GM12878 (cell line): ENCODE data around the gene NEGR1. TPM values are rescaled to one million over a fixed set of nuclear protein-coding genes. Genes with fewer than 3 reads are reported as not detected.

Experiments used
- ATAC-seq: fragments of 200-7000 bp; cut with Tn5 transposase; 3 replicates; pipeline ENCODE4 v1.9.1; 2020; ENCODE audit warnings: mild to moderate bottlenecking, moderate library complexity
- BruUV-seq: library from RNA; stranded (reverse); fragments of 400-500 nt; replicated peaks from 2 replicates; lab custom pipeline; 2021; lab: Mats Ljungman, UMichigan
- CTCF ChIA-PET: fragments of 300-600 bp; sonication (Branson Sonifier 250); formaldehyde crosslinking; extraction: SDS; loops from one replicate; lab custom pipeline; 2021; ENCODE audit warnings: inconsistent platforms; lab: Yijun Ruan, JAX
- POLR2A ChIA-PET: fragments of 350-600 bp; formaldehyde crosslinking; extraction: SDS; loops from one replicate; lab custom pipeline; 2021; ENCODE audit warnings: inconsistent platforms; lab: Charles Lee
- RAD21 ChIA-PET: fragments of 300-600 bp; sonication (Branson Sonifier 250); formaldehyde crosslinking; loops from one replicate; lab custom pipeline; 2023; ENCODE audit warnings: antibody characterized with exemption; ENCODE audit not compliant: unreplicated experiment; lab: Charles Lee
- SMC1A ChIA-PET: fragments of 300-600 bp; sonication (Branson Sonifier 250); formaldehyde crosslinking; loops from one replicate; lab custom pipeline; 2023; ENCODE audit not compliant: unreplicated experiment, uncharacterized antibody; lab: Charles Lee
- DNase-seq: peaks from one replicate; pipeline ENCODE4 v3.0.0-alpha.2; 2011; ENCODE audit warnings: low read depth, low spot score
- FAIRE-seq: peaks from 3 replicates; lab custom pipeline; 2011; peaks lifted over from hg19 to GRCh38; lab: Jason Lieb, UNC
- H2AFZ ChIP-seq: 2 replicates; pipeline ENCODE4 v1.6.0; 2011; ENCODE audit warnings: low read depth, low read length, control low read depth; ENCODE audit not compliant: control insufficient read depth
- H3K27ac ChIP-seq: 2 replicates; pipeline ENCODE4 v1.5.1; 2011; ENCODE audit warnings: control low read depth; ENCODE audit not compliant: control insufficient read depth, insufficient read depth
- H3K27me3 ChIP-seq, 2 experiments: replicated peaks in 1 of 2; 2 replicates each; pipeline versions ENCODE4 v1.6.0 to v1.6.1; 2011; ENCODE audit warnings: low read length in 1 of 2; ENCODE audit not compliant: control insufficient read depth in 2 of 2, insufficient read depth in 2 of 2
- H3K36me3 ChIP-seq, 2 experiments: 2 replicates each; pipeline ENCODE4 v1.5.1; 2011; ENCODE audit warnings: low read length in 1 of 2; ENCODE audit not compliant: control insufficient read depth in 2 of 2, insufficient read depth in 2 of 2
- H3K4me1 ChIP-seq: 2 replicates; pipeline ENCODE4 v1.6.1; 2011; ENCODE audit warnings: mild to moderate bottlenecking, low read length, moderate library complexity, mixed read lengths; ENCODE audit not compliant: control insufficient read depth, insufficient read depth
- H3K4me2 ChIP-seq: 2 replicates; pipeline ENCODE4 v1.6.0; 2011; ENCODE audit warnings: control low read depth; ENCODE audit not compliant: control insufficient read depth, insufficient read depth
- H3K4me3 ChIP-seq: fragments of 200-600 bp; sonication (generic); 2 replicates; pipeline ENCODE4 v1.5.1; 2016
- H3K79me2 ChIP-seq: 2 replicates; pipeline ENCODE4 v1.6.0; 2011; ENCODE audit warnings: low read length; ENCODE audit not compliant: control insufficient read depth, insufficient read depth
- H3K9ac ChIP-seq: 2 replicates; pipeline ENCODE4 v1.8.0; 2011; ENCODE audit warnings: low read length, control low read depth, mixed read lengths; ENCODE audit not compliant: control insufficient read depth, insufficient read depth
- H3K9me3 ChIP-seq: replicated peaks from 3 replicates; pipeline ENCODE4 v1.5.1; 2011; ENCODE audit warnings: mild to moderate bottlenecking, low read length; ENCODE audit not compliant: control insufficient read depth, insufficient read depth
- H4K20me1 ChIP-seq: 2 replicates; pipeline ENCODE4 v1.6.0; 2011; ENCODE audit not compliant: control insufficient read depth, insufficient read depth
- CBX5 ChIP-seq: sonication (generic); IDR thresholded peaks from 2 replicates; pipeline ENCODE4 v1.6.1; 2016; ENCODE audit warnings: low read depth, moderate library complexity, mild to moderate bottlenecking, inconsistent platforms
- DPF2 ChIP-seq: fragments of 450-650 bp; IDR thresholded peaks from 2 replicates; pipeline ENCODE4 v1.6.1; 2017; ENCODE audit warnings: mild to moderate bottlenecking
- EP300 ChIP-seq, 2 experiments: fragments of 150-350 bp in 1 of 2; IDR thresholded peaks; 2 replicates each; pipeline ENCODE4 v1.6.1; 2011 to 2012; ENCODE audit warnings: low read depth in 2 of 2, low read length in 2 of 2, borderline replicate concordance in 1 of 2, improper control_type of control experiment in 1 of 2, inconsistent platforms in 1 of 2; ENCODE audit not compliant: control insufficient read depth in 1 of 2
- MEF2A ChIP-seq: IDR thresholded peaks from 2 replicates; pipeline ENCODE4 v1.6.1; 2011; ENCODE audit warnings: low read depth, mild to moderate bottlenecking, low read length, moderate library complexity; ENCODE audit not compliant: insufficient read depth
- MXI1 ChIP-seq: fragments of 150-350 bp; IDR thresholded peaks from 2 replicates; pipeline ENCODE4 v1.6.1; 2011; ENCODE audit warnings: low read depth, mild to moderate bottlenecking, inconsistent platforms, low read length, improper control_type of control experiment
- TCF3 ChIP-seq: IDR thresholded peaks from 2 replicates; pipeline ENCODE4 v1.6.1; 2012; ENCODE audit warnings: low read depth, mild to moderate bottlenecking, low read length, borderline replicate concordance; ENCODE audit not compliant: insufficient read depth
- WGBS: methylation state at CpG from one replicate; pipeline ENCODE4 v1.1.6; 2016; ENCODE audit warnings: low lambda C conversion rate; ENCODE audit not compliant: insufficient replicate concordance, insufficient coverage; ENCODE audit errors: missing lambda C conversion rate; 5-methylcytosine and 5-hydroxymethylcytosine counted together
- in situ Hi-C: fragments of 300-500 bp; cut with MboI; formaldehyde crosslinking; loops from 9 replicates; pipeline ENCODE4 v1.14.3; 2018; ENCODE audit warnings: mixed read lengths
- intact Hi-C: fragments of 100-400 bp; cut with micrococcal nuclease; formaldehyde crosslinking; loops from one replicate; pipeline ENCODE4 v1.14.2; 2022; ENCODE audit not compliant: unreplicated experiment
- polyA plus RNA-seq, 11 experiments: library from polyadenylated mRNA; depleted of rRNA in 4 of 11; unstranded in 6 of 11; stranded (reverse) in 5 of 11; fragments of >200 nt; fragmentation: Nextera tagmentation in 4 of 11; fragmentation: Illumina TruSeq in 1 of 11; extraction: Ambion mirVana in 4 of 11; extraction: Trizol in 1 of 11; gene quantifications; 1 replicate in 1 of 11; 2 replicates in 10 of 11; pipeline versions ENCODE4 v1.2.1 to v1.2.3, GENCODE V29; 2011 to 2016; ENCODE audit warnings: inconsistent platforms in 2 of 11, missing spikeins in 2 of 11, low read depth in 1 of 11
- total RNA-seq, 4 experiments: library from RNA; depleted of rRNA in 3 of 4; stranded (reverse); fragments of >200 nt in 3 of 4; fragmentation: Illumina TruSeq in 1 of 4; extraction: Trizol in 1 of 4; gene quantifications; 2 replicates each; pipeline versions ENCODE4 v1.2.1 to v1.2.3, GENCODE V29; 2013 to 2021
- TF ChIP-seq, protein P1 (sequence below): fragments of 450-650 bp; IDR thresholded peaks from 2 replicates; pipeline ENCODE4 v1.6.1; 2017; ENCODE audit warnings: mild to moderate bottlenecking

NEGR1 gene
- total and polyA plus RNA-seq, 10 of the 15 experiments (the other 5 are each of a cell fraction or from before 2014, with no cell fraction given) = under 0.01 to 0.03 (median 0.01) TPM; not detected in 7

DNA sequence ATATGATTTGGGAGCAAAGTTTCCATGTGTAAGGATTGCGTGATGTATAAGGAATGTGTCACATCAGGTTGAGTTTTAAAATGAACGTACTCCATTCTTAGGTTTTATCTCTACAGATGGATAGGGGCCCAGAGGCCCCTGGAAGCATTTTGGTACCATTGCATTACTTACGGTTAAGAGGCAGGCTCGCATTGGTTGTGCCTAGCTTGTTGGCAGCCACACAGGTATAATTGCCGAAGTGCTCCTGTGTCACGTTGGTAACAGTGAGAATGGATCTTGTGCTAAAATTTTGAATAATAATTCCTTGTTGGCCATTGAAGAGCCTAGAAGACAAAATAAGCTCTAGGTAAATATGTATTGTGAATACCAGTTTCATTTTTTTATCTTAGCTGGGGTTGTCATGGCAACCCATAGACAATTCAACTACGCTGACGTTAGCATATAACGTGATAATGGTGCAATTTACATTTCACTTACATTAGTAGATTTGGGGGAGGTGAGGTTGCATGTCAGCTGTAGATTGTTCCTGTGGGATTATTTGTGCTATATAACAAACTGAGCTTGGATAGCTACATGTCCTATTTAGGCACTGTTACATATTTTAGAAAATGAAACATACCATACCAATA, 689.6 kb downstream of the NEGR1 start:
- BruUV-seq = no TSS peak
- POLR2A ChIA-PET = no interaction called here
- H3K79me2 ChIP-seq = no peaks in the 10 kb centered on the region
- TF ChIP-seq MEF2A = no peak
- TF ChIP-seq MXI1 = no peak
- TF ChIP-seq, protein P1, sequence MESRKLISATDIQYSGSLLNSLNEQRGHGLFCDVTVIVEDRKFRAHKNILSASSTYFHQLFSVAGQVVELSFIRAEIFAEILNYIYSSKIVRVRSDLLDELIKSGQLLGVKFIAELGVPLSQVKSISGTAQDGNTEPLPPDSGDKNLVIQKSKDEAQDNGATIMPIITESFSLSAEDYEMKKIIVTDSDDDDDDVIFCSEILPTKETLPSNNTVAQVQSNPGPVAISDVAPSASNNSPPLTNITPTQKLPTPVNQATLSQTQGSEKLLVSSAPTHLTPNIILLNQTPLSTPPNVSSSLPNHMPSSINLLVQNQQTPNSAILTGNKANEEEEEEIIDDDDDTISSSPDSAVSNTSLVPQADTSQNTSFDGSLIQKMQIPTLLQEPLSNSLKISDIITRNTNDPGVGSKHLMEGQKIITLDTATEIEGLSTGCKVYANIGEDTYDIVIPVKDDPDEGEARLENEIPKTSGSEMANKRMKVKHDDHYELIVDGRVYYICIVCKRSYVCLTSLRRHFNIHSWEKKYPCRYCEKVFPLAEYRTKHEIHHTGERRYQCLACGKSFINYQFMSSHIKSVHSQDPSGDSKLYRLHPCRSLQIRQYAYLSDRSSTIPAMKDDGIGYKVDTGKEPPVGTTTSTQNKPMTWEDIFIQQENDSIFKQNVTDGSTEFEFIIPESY = no peak
- no peak for TF ChIP-seq DPF2
- no peak for TF ChIP-seq TCF3
- no peak for TF ChIP-seq CBX5
- TF ChIP-seq EP300 (IDR thresholded peaks at IDR 0.05; ENCODE audit: borderline replicate concordance in 1 of 2, control insufficient read depth in 1 of 2, low read depth in 2 of 2, low read length in 2 of 2) = no peak
- in situ Hi-C loops (loop anchor here (25.0 kb wide), 1 partner anchor 445 kb away; no protein-coding TSS in a partner anchor), intact Hi-C loops (no loop called here)
- SMC1A ChIA-PET = interaction anchor here (1.5 kb wide), 1 partner anchor 18 kb away, joined by 3 read pairs; no protein-coding TSS in a partner anchor
- DNase-seq = no peak
- whole genome bisulfite sequencing = 24% methylated on average over 9 of the region's 9 CpGs
- no peaks in the 10 kb centered on the region for H3K36me3 ChIP-seq
- H4K20me1 ChIP-seq = no peaks in the 10 kb centered on the region
- no peak overlapping the region for H3K9ac ChIP-seq
- H3K4me1 ChIP-seq = no peaks in the 10 kb centered on the region
- H3K27ac ChIP-seq = no peak overlapping the region
- no peaks in the 10 kb centered on the region for H3K27me3 ChIP-seq
- no peak overlapping the region for H3K4me3 ChIP-seq
- H3K4me2 ChIP-seq = no peak overlapping the region
- RAD21 ChIA-PET = no interaction called here
- no peak overlapping the region for H2AFZ ChIP-seq
- no peak for ATAC-seq
- FAIRE-seq = no peak
- H3K9me3 ChIP-seq = no peaks in the 10 kb centered on the region
- CTCF ChIA-PET = no interaction called here
